HepG2 (cell line): ENCODE data around the gene ACTR1B. TPM values are rescaled to one million over a fixed set of nuclear protein-coding genes. Genes with fewer than 3 reads are reported as not detected.

Source experiments
- ATAC-seq: fragments of 200-7000 bp; cut with Tn5 transposase; 3 replicates; pipeline ENCODE4 v1.9.1; 2020; ENCODE audit warnings: mild to moderate bottlenecking, moderate library complexity
- BruUV-seq: library from RNA; stranded (reverse); fragments of 400-500 nt; replicated peaks from 2 replicates; lab custom pipeline; 2021; lab: Mats Ljungman, UMichigan
- CTCF ChIA-PET: fragments of 300-600 bp; formaldehyde crosslinking; extraction: SDS; loops from one replicate; lab custom pipeline; 2021; ENCODE audit warnings: low total read pairs, inconsistent platforms, low intra/inter-chr PET ratio; lab: Yijun Ruan, JAX
- POLR2A ChIA-PET: fragments of 350-600 bp; sonication (Branson Sonifier 250); formaldehyde crosslinking; loops from one replicate; lab custom pipeline; 2020; ENCODE audit warnings: antibody characterized with exemption, inconsistent platforms; lab: Yijun Ruan, JAX
- DNase-seq: peaks from one replicate; pipeline ENCODE4 v3.0.0-alpha.2; 2015; ENCODE audit warnings: low spot score
- FAIRE-seq: peaks from 3 replicates; lab custom pipeline; 2011; peaks lifted over from hg19 to GRCh38; lab: Jason Lieb, UNC
- H2AFZ ChIP-seq: one replicate; pipeline ENCODE4 v1.6.1; 2011; ENCODE audit warnings: low read length, inconsistent platforms
- H3K27ac ChIP-seq: fragments of 300-600 bp; 3 replicates; pipeline ENCODE4 v1.8.0; 2011; ENCODE audit warnings: mixed run types, mild to moderate bottlenecking, mixed read lengths, low read length, inconsistent platforms; ENCODE audit not compliant: insufficient read depth; ENCODE audit errors: extremely low read length
- H3K27me3 ChIP-seq, 2 experiments: fragments of 200-600 bp in 1 of 2; 2 replicates in 1 of 2; 3 replicates in 1 of 2; pipeline versions ENCODE4 v1.6.0 to v1.8.0; 2011; ENCODE audit warnings: low read length in 2 of 2, mild to moderate bottlenecking in 2 of 2, moderate library complexity in 2 of 2, inconsistent platforms in 1 of 2; ENCODE audit not compliant: insufficient read depth in 2 of 2, control insufficient read depth in 1 of 2
- H3K36me3 ChIP-seq, 2 experiments: fragments of 200-600 bp in 1 of 2; replicated peaks in 1 of 2; 2 replicates in 1 of 2; 3 replicates in 1 of 2; pipeline versions ENCODE4 v1.5.1 to v1.8.0; 2011; ENCODE audit warnings: low read length in 2 of 2, inconsistent platforms in 1 of 2; ENCODE audit not compliant: insufficient read depth in 2 of 2, control insufficient read depth in 1 of 2
- H3K4me1 ChIP-seq: 2 replicates; pipeline ENCODE4 v1.5.1; 2012; ENCODE audit warnings: low read length, inconsistent platforms; ENCODE audit not compliant: insufficient read depth
- H3K4me2 ChIP-seq: 2 replicates; pipeline ENCODE4 v1.6.0; 2011; ENCODE audit warnings: low read depth, low read length, inconsistent platforms
- H3K4me3 ChIP-seq, 3 experiments: fragments of 200-600 bp in 1 of 3; sonication (generic), shearing (Covaris generic) in 1 of 3; replicated peaks in 1 of 3; 2 replicates each; pipeline ENCODE4 v1.5.1; 2011 to 2016; ENCODE audit warnings: low read length in 3 of 3, inconsistent platforms in 2 of 3, low read depth in 2 of 3, mild to moderate bottlenecking in 2 of 3, control low read depth in 1 of 3, mixed read lengths in 1 of 3; ENCODE audit not compliant: insufficient read depth in 1 of 3
- H3K79me2 ChIP-seq: one replicate; pipeline ENCODE4 v1.6.1; 2011; ENCODE audit warnings: low read length, inconsistent platforms; ENCODE audit not compliant: insufficient read depth
- H3K9ac ChIP-seq: 2 replicates; pipeline ENCODE4 v1.6.0; 2011; ENCODE audit warnings: mild to moderate bottlenecking, low read depth, low read length, inconsistent platforms; ENCODE audit not compliant: insufficient read depth
- H3K9me3 ChIP-seq: 2 replicates; pipeline ENCODE4 v1.5.1; 2012; ENCODE audit warnings: mild to moderate bottlenecking, low read length
- H4K20me1 ChIP-seq: 2 replicates; pipeline ENCODE4 v1.6.0; 2011; ENCODE audit warnings: inconsistent platforms, mild to moderate bottlenecking, low read length, moderate library complexity; ENCODE audit not compliant: insufficient read depth
- HNRNPL ChIP-seq: fragments of 200-400 bp; formaldehyde crosslinking; IDR thresholded peaks from 2 replicates; pipeline ENCODE4 v1.6.1; 2017; ENCODE audit warnings: mild to moderate bottlenecking, low read depth, low read length
- MIXL1 ChIP-seq: IDR thresholded peaks from 2 replicates; pipeline ENCODE4 v1.6.1; 2016
- MZF1 ChIP-seq: sonication (generic); formaldehyde crosslinking; IDR thresholded peaks from 2 replicates; pipeline ENCODE4 v1.8.1; 2023; ENCODE audit warnings: mild to moderate bottlenecking, missing genetic modification reagents, borderline replicate concordance
- ZBTB4 ChIP-seq: sonication (generic); formaldehyde crosslinking; IDR thresholded peaks from 2 replicates; pipeline ENCODE4 v1.4.0; 2020; ENCODE audit warnings: missing genetic modification reagents, mild to moderate bottlenecking, borderline replicate concordance
- ZKSCAN1 ChIP-seq: fragments of 150-350 bp; IDR thresholded peaks from 2 replicates; pipeline ENCODE4 v1.6.1; 2014; ENCODE audit warnings: low read length
- ZNF205 ChIP-seq: IDR thresholded peaks from 2 replicates; pipeline ENCODE4 v1.6.1; 2018; ENCODE audit warnings: missing biosample characterization, missing genetic modification reagents
- ZNF557 ChIP-seq: sonication (generic); formaldehyde crosslinking; IDR thresholded peaks from 2 replicates; pipeline ENCODE4 v1.4.0; 2020; ENCODE audit warnings: missing genetic modification reagents
- ZNF792 ChIP-seq: IDR thresholded peaks from 2 replicates; pipeline ENCODE4 v1.6.1; 2016
- ZSCAN29 ChIP-seq: sonication (generic); formaldehyde crosslinking; conservative IDR thresholded peaks from 2 replicates; pipeline ENCODE4 v1.4.0; 2020; ENCODE audit warnings: mild to moderate bottlenecking, missing genetic modification reagents
- WGBS: methylation state at CpG from one replicate; pipeline ENCODE4 v1.1.6; 2017; ENCODE audit warnings: low lambda C conversion rate; 5-methylcytosine and 5-hydroxymethylcytosine counted together
- in situ Hi-C: cut with HindIII; loops from 2 replicates; pipeline ENCODE4 v1.10.0; 2017; ENCODE audit warnings: low pct_unique_long_range_greater_than_20kb; ENCODE audit not compliant: extremely low pct_ligation_motif_present
- intact Hi-C: fragments of 100-400 bp; cut with micrococcal nuclease; formaldehyde crosslinking; loops from one replicate; pipeline ENCODE4 v1.10.0; 2022; ENCODE audit not compliant: unreplicated experiment
- polyA plus RNA-seq, 8 experiments: library from polyadenylated mRNA; depleted of rRNA in 3 of 8; stranded (reverse) in 7 of 8; unstranded in 1 of 8; fragments of >200 nt; fragmentation: Illumina TruSeq in 4 of 8; extraction: Trizol in 4 of 8; gene quantifications; 2 replicates each; pipeline versions ENCODE4 v1.2.1 to v1.2.3, GENCODE V29; 2011 to 2016; ENCODE audit warnings: low read depth in 4 of 8, missing spikeins in 1 of 8, mixed read lengths in 1 of 8; ENCODE audit not compliant: insufficient read depth in 1 of 8
- total RNA-seq, 5 experiments: library from RNA; depleted of rRNA; stranded (reverse); fragments of >200 nt; fragmentation: Illumina TruSeq; extraction: Trizol; gene quantifications; 2 replicates each; pipeline ENCODE4 v1.2.3, GENCODE V29; 2016; ENCODE audit warnings: low read depth in 1 of 5
- TF ChIP-seq, protein P1 (sequence below): IDR thresholded peaks from 2 replicates; pipeline ENCODE4 v1.6.1; 2016; ENCODE audit warnings: low read depth
- TF ChIP-seq, protein P2 (sequence below): IDR thresholded peaks from 2 replicates; pipeline ENCODE4 v1.6.1; 2016; ENCODE audit warnings: low read depth, control low read depth
- TF ChIP-seq, protein P3 (sequence below): IDR thresholded peaks from 2 replicates; pipeline ENCODE4 v1.6.1; 2016
- TF ChIP-seq, protein P4 (sequence below): sonication (generic); formaldehyde crosslinking; IDR thresholded peaks from 2 replicates; pipeline ENCODE4 v1.5.1; 2020; ENCODE audit warnings: mild to moderate bottlenecking, missing genetic modification reagents, moderate library complexity

Gene ACTR1B
- total and polyA plus RNA-seq, 2 of the 13 experiments (the other 11 are each of a cell fraction or from before 2014, with no cell fraction given), result 61.7 to 76.7 TPM

GRCh38 chr2:97671526-97671925 lies 7.7 kb upstream of the ACTR1B start:
- no peaks in the 10 kb centered on the region for H4K20me1 ChIP-seq
- no peak for TF ChIP-seq ZNF792 (CRISPR knock-in tag)
- TF ChIP-seq ZNF557, result no peak
- TF ChIP-seq HNRNPL, result no peak
- TF ChIP-seq MIXL1 (CRISPR knock-in tag), result no peak
- no peak for TF ChIP-seq ZSCAN29 (CRISPR knock-in tag)
- TF ChIP-seq, protein P1, sequence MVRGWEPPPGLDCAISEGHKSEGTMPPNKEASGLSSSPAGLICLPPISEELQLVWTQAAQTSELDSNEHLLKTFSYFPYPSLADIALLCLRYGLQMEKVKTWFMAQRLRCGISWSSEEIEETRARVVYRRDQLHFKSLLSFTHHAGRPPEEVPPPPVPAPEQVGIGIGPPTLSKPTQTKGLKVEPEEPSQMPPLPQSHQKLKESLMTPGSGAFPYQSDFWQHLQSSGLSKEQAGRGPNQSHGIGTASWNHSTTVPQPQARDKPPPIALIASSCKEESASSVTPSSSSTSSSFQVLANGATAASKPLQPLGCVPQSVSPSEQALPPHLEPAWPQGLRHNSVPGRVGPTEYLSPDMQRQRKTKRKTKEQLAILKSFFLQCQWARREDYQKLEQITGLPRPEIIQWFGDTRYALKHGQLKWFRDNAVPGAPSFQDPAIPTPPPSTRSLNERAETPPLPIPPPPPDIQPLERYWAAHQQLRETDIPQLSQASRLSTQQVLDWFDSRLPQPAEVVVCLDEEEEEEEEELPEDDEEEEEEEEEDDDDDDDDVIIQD (CRISPR knock-in tag), result no peak
- no peak for TF ChIP-seq ZKSCAN1
- TF ChIP-seq, protein P2, sequence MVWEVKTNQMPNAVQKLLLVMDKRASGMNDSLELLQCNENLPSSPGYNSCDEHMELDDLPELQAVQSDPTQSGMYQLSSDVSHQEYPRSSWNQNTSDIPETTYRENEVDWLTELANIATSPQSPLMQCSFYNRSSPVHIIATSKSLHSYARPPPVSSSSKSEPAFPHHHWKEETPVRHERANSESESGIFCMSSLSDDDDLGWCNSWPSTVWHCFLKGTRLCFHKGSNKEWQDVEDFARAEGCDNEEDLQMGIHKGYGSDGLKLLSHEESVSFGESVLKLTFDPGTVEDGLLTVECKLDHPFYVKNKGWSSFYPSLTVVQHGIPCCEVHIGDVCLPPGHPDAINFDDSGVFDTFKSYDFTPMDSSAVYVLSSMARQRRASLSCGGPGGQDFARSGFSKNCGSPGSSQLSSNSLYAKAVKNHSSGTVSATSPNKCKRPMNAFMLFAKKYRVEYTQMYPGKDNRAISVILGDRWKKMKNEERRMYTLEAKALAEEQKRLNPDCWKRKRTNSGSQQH, result no peak
- TF ChIP-seq ZNF205 (CRISPR knock-in tag), result no peak
- TF ChIP-seq, protein P3, sequence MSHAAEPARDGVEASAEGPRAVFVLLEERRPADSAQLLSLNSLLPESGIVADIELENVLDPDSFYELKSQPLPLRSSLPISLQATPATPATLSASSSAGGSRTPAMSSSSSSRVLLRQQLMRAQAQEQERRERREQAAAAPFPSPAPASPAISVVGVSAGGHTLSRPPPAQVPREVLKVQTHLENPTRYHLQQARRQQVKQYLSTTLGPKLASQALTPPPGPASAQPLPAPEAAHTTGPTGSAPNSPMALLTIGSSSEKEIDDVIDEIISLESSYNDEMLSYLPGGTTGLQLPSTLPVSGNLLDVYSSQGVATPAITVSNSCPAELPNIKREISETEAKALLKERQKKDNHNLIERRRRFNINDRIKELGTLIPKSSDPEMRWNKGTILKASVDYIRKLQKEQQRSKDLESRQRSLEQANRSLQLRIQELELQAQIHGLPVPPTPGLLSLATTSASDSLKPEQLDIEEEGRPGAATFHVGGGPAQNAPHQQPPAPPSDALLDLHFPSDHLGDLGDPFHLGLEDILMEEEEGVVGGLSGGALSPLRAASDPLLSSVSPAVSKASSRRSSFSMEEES (CRISPR knock-in tag), result no peak
- TF ChIP-seq ZBTB4, result no peak
- TF ChIP-seq MZF1, result no peak
- TF ChIP-seq, protein P4, sequence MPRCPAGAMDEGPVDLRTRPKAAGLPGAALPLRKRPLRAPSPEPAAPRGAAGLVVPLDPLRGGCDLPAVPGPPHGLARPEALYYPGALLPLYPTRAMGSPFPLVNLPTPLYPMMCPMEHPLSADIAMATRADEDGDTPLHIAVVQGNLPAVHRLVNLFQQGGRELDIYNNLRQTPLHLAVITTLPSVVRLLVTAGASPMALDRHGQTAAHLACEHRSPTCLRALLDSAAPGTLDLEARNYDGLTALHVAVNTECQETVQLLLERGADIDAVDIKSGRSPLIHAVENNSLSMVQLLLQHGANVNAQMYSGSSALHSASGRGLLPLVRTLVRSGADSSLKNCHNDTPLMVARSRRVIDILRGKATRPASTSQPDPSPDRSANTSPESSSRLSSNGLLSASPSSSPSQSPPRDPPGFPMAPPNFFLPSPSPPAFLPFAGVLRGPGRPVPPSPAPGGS (CRISPR knock-in tag), result no peak
- TF ChIP-seq, all 625 proteins: peak for 0
- H3K27ac ChIP-seq, result no peak overlapping the region
- DNase-seq (no peak), ATAC-seq (no peak), FAIRE-seq (no peak)
- CTCF ChIA-PET, result no interaction called here
- in situ Hi-C loops, result loop anchor here (25.0 kb wide), 1 partner anchor 1609 kb away; no protein-coding TSS in a partner anchor
- no peak overlapping the region for H3K4me3 ChIP-seq
- H3K27me3 ChIP-seq, result no peaks in the 10 kb centered on the region
- no peak overlapping the region for H3K9ac ChIP-seq
- H3K4me1 ChIP-seq, result peaks cover 6% of the 10 kb centered on the region
- POLR2A ChIA-PET, result no interaction called here
- no peaks in the 10 kb centered on the region for H3K9me3 ChIP-seq
- no TSS peak for BruUV-seq
- no peak overlapping the region for H3K4me2 ChIP-seq
- no peak overlapping the region for H2AFZ ChIP-seq
- peaks cover 0 to 1% of the 10 kb centered on the region in 2 experiments; a peak in 1 of 5 replicates for H3K36me3 ChIP-seq
- intact Hi-C loops, result no loop called here
- 93% methylated on average over 3 of the region's 7 CpGs for WGBS
- H3K79me2 ChIP-seq, result no peaks in the 10 kb centered on the region
